ENCODE measurements around the gene SRPRA.

Gene SRPRA

GRCh38 chr11:126313826-126314225 lies 45.1 kb upstream of the SRPRA start:
- TF ChIP-seq CREB1 (IDR thresholded peaks at IDR 0.05; ENCODE audit: low read depth) (no peak), REST (IDR thresholded peaks at IDR 0.05; ENCODE audit: low read depth) (no peak), USF1 (IDR thresholded peaks at IDR 0.05) (no peak), FOXM1 (IDR thresholded peaks at IDR 0.05; ENCODE audit: borderline replicate concordance, low read depth) (no peak), EP300 (IDR thresholded peaks at IDR 0.05; ENCODE audit: borderline replicate concordance) (no peak), TCF12 (IDR thresholded peaks at IDR 0.05; ENCODE audit: low read depth) (no peak), YY1 (IDR thresholded peaks at IDR 0.05; ENCODE audit: low read depth) (no peak), ZBTB7A (IDR thresholded peaks at IDR 0.05; ENCODE audit: low read depth) (no peak), EGR1 (IDR thresholded peaks at IDR 0.05) (no peak)
- TF ChIP-seq, protein P1, sequence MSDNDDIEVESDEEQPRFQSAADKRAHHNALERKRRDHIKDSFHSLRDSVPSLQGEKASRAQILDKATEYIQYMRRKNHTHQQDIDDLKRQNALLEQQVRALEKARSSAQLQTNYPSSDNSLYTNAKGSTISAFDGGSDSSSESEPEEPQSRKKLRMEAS (IDR thresholded peaks at IDR 0.05): no peak

- no peak for TF ChIP-seq NFIC (IDR thresholded peaks at IDR 0.05)
- TF ChIP-seq, protein P1 (IDR thresholded peaks at IDR 0.05): no peak
- no peak for TF ChIP-seq RAD21 (IDR thresholded peaks at IDR 0.05; ENCODE audit: low read depth)
- TF ChIP-seq EP300 (IDR thresholded peaks at IDR 0.05; ENCODE audit: borderline replicate concordance): no peak
- TF ChIP-seq REST (IDR thresholded peaks at IDR 0.05; ENCODE audit: low read depth): no peak
- TF ChIP-seq TCF12 (IDR thresholded peaks at IDR 0.05; ENCODE audit: low read depth): no peak
- TF ChIP-seq USF1 (IDR thresholded peaks at IDR 0.05): no peak
- TF ChIP-seq YY1 (IDR thresholded peaks at IDR 0.05; ENCODE audit: low read depth): no peak
- TF ChIP-seq CREB1 (IDR thresholded peaks at IDR 0.05; ENCODE audit: low read depth): no peak
Observed at GRCh38 chr11:126312961-126313360, 44.3 kb upstream of the SRPRA start.

GRCh38 chr11:126311401-126312291 lies 43.0 kb upstream of the SRPRA start:
- TF ChIP-seq ZBTB7A (IDR thresholded peaks at IDR 0.05; ENCODE audit: low read depth) (no peak), TCF12 (IDR thresholded peaks at IDR 0.05; ENCODE audit: low read depth) (no peak), EGR1 (IDR thresholded peaks at IDR 0.05) (no peak), CREB1 (IDR thresholded peaks at IDR 0.05; ENCODE audit: low read depth) (no peak), CEBPB (IDR thresholded peaks at IDR 0.05) (no peak), EP300 (IDR thresholded peaks at IDR 0.05; ENCODE audit: borderline replicate concordance) (no peak), FOXM1 (IDR thresholded peaks at IDR 0.05; ENCODE audit: borderline replicate concordance, low read depth) (no peak), RAD21 (IDR thresholded peaks at IDR 0.05; ENCODE audit: low read depth) (no peak), TAF1 (IDR thresholded peaks at IDR 0.05; ENCODE audit: low read depth) (no peak), TEAD4 (IDR thresholded peaks at IDR 0.05) (no peak), USF1 (IDR thresholded peaks at IDR 0.05) (no peak)

DNA sequence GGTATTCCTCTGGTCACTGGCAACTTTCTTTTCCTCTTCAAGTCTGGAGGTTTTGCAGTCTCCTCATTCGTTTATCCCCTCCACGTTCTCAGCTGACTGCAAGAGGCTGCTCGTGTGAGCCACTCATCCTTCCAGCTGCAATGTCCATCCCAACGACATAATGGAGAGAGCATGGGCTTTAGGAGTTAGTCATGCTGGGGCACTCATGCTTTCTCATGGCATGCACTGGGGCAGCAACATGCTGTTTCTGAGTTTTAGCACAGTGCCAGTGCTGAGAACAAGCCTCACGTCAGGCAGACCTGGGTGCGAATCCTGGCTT lies 42.3 kb upstream of the SRPRA start:
- TF ChIP-seq RAD21 (IDR thresholded peaks at IDR 0.05; ENCODE audit: low read depth) (no peak), CEBPB (IDR thresholded peaks at IDR 0.05) (no peak), NFIC (IDR thresholded peaks at IDR 0.05) (no peak), CREB1 (IDR thresholded peaks at IDR 0.05; ENCODE audit: low read depth) (no peak), USF1 (IDR thresholded peaks at IDR 0.05) (no peak), ZBTB7A (IDR thresholded peaks at IDR 0.05; ENCODE audit: low read depth) (no peak), YY1 (IDR thresholded peaks at IDR 0.05; ENCODE audit: low read depth) (no peak), EGR1 (IDR thresholded peaks at IDR 0.05) (no peak), TCF12 (IDR thresholded peaks at IDR 0.05; ENCODE audit: low read depth) (no peak), TEAD4 (IDR thresholded peaks at IDR 0.05) (no peak), TAF1 (IDR thresholded peaks at IDR 0.05; ENCODE audit: low read depth) (no peak), EP300 (IDR thresholded peaks at IDR 0.05; ENCODE audit: borderline replicate concordance) (no peak), REST (IDR thresholded peaks at IDR 0.05; ENCODE audit: low read depth) (no peak), FOXM1 (IDR thresholded peaks at IDR 0.05; ENCODE audit: borderline replicate concordance, low read depth) (no peak)
- TF ChIP-seq, protein P1 (IDR thresholded peaks at IDR 0.05): no peak

All from Ishikawa (cell line).